Progenitor cell of endocrine pancreas (in vitro differentiated cells): ENCODE data around the gene PAM. TPM values are rescaled to one million over a fixed set of nuclear protein-coding genes. Genes with fewer than 3 reads are reported as not detected.
"Not testable (repeated sequence)": the region's sequence is repeated elsewhere in the genome, so short reads cannot be mapped to it uniquely, and the experiment has no call there.

Experiments
- DNase-seq: peaks from one replicate; pipeline ENCODE4 v3.0.0; 2021; ENCODE audit warnings: low spot score; ENCODE audit not compliant: unreplicated experiment
- H3K27ac Mint-ChIP-seq: 2 replicates; pipeline ENCODE4 v1.8.0; 2021; ENCODE audit warnings: mild to moderate bottlenecking, moderate library complexity, mixed read lengths
- H3K27me3 Mint-ChIP-seq: 2 replicates; pipeline ENCODE4 v1.8.0; 2021; ENCODE audit warnings: mixed read lengths
- H3K36me3 Mint-ChIP-seq: 2 replicates; pipeline ENCODE4 v1.8.0; 2022; ENCODE audit warnings: mixed read lengths; ENCODE audit not compliant: insufficient read depth
- H3K4me1 Mint-ChIP-seq: 2 replicates; pipeline ENCODE4 v1.8.0; 2021; ENCODE audit warnings: low read depth, mixed read lengths
- H3K4me3 Mint-ChIP-seq: 2 replicates; pipeline ENCODE4 v1.8.0; 2021; ENCODE audit warnings: low read depth, mild to moderate bottlenecking, moderate library complexity, mixed read lengths
- H3K9me3 Mint-ChIP-seq: 2 replicates; pipeline ENCODE4 v1.8.0; 2021; ENCODE audit warnings: low read depth, mixed read lengths
- CTCF ChIP-seq: fragments of 200-600 bp; sonication (generic); IDR thresholded peaks from one replicate; pipeline ENCODE4 v1.5.0; 2021; ENCODE audit warnings: antibody characterized with exemption, mild to moderate bottlenecking; ENCODE audit not compliant: unreplicated experiment
- total RNA-seq: library from RNA; stranded (reverse); gene quantifications from 2 replicates; pipeline ENCODE4 v1.2.1, GENCODE V29; 2021

PAM gene
- total RNA-seq, 1 donor from 2014 or later, result 111 TPM

GRCh38 chr5:103066326-103066725 lies 311.2 kb downstream of the PAM start:
- H3K27me3 Mint-ChIP-seq, result no peaks in the 10 kb centered on the region
- no peaks in the 10 kb centered on the region for H3K36me3 Mint-ChIP-seq
- DNase-seq, result no peak
- H3K27ac Mint-ChIP-seq, result no peak overlapping the region
- no peaks in the 10 kb centered on the region for H3K9me3 Mint-ChIP-seq
- H3K4me3 Mint-ChIP-seq, result no peak overlapping the region
- peaks cover 4% of the 10 kb centered on the region for H3K4me1 Mint-ChIP-seq
- TF ChIP-seq CTCF, result no peak

DNA sequence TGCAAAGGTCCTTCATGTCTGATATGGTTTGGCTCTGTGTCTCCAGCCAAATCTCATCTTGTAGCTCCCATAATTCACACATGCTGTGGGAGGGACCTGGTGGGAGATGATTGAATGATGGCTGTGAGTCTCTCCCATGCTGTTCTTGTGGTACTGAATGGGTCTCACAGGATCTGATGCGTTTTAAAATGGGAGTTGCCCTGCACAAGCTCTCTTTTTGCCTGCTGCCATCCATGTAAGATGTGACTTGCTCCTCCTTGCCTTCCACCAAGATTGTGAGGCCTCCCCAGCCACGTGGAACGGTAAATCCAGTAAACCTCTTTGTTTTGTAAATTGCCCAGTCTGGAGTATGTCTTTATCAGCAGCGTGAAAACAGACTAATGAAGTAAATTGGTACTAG lies 318.4 kb downstream of the PAM start:
- not testable (repeated sequence) for DNase-seq, H3K36me3 Mint-ChIP-seq, H3K27ac Mint-ChIP-seq, H3K4me3 Mint-ChIP-seq, H3K4me1 Mint-ChIP-seq, H3K27me3 Mint-ChIP-seq
- H3K9me3 Mint-ChIP-seq, result peaks cover 46% of the 10 kb centered on the region

GRCh38 chr5:103075442-103075841 lies 320.3 kb downstream of the PAM start:
- Mint-ChIP-seq H3K27ac (no peak overlapping the region), H3K4me1 (no peaks in the 10 kb centered on the region), H3K36me3 (peaks cover 8% of the 10 kb centered on the region), H3K9me3 (peaks cover 52% of the 10 kb centered on the region), H3K4me3 (no peak overlapping the region), H3K27me3 (no peaks in the 10 kb centered on the region)
- TF ChIP-seq CTCF, result no peak
- DNase-seq, result no peak
